NK-92 treated with Interleukin-12 subunit alpha and Interleukin-12 subunit beta, amount 100 ng/mL, for 24 hours (cell line): Measurements from ENCODE around the gene FAIM.
"Not testable (repeated sequence)": the region's sequence is repeated elsewhere in the genome, so short reads cannot be mapped to it uniquely, and the experiment has no call there.

Source experiments
- DNase-seq: peaks from one replicate; lab custom pipeline; 2025; lab: John Stamatoyannopoulos, UW

Gene FAIM

GRCh38 chr3:138601661-138602060 is 6.9 kb upstream of the FAIM start:
- DNase-seq: not testable (repeated sequence)

- not testable (repeated sequence) for DNase-seq
These were observed 4.4 kb upstream of the FAIM start for GRCh38 chr3:138604106-138604595.

GRCh38 chr3:138609898-138610266 is 1.3 kb downstream of the FAIM start:
- no peak for DNase-seq

- DNase-seq: no peak
These were observed 6.9 kb downstream of the FAIM start for GRCh38 chr3:138615462-138615861.

- no peak for DNase-seq
These were observed 11.9 kb downstream of the FAIM start for GRCh38 chr3:138620431-138620830.

GRCh38 chr3:138624518-138624917 is 15.9 kb downstream of the FAIM start:
- no peak for DNase-seq

GRCh38 chr3:138625707-138626365 is 17.3 kb downstream of the FAIM start:
- DNase-seq: no peak

GRCh38 chr3:138629526-138629925 is 21.0 kb downstream of the FAIM start:
- DNase-seq: no peak

- no peak for DNase-seq
These were observed 30.1 kb downstream of the FAIM start for GRCh38 chr3:138638641-138639040.

GRCh38 chr3:138640537-138640936 is 32.0 kb downstream of the FAIM start:
- DNase-seq: no peak

GRCh38 chr3:138642226-138642926 is 33.8 kb downstream of the FAIM start:
- no peak for DNase-seq

- DNase-seq: no peak
These were observed 34.3 kb downstream of the FAIM start for GRCh38 chr3:138642927-138643253.

GRCh38 chr3:138646008-138646407 is 37.4 kb downstream of the FAIM start:
- no peak for DNase-seq

GRCh38 chr3:138646513-138646912 is 37.9 kb downstream of the FAIM start:
- DNase-seq: no peak

- DNase-seq: no peak
These were observed 40.6 kb downstream of the FAIM start for GRCh38 chr3:138649134-138649533.

GRCh38 chr3:138653567-138653966 is 45.0 kb downstream of the FAIM start:
- no peak for DNase-seq

GRCh38 chr3:138657508-138657907 is 48.9 kb downstream of the FAIM start:
- no peak for DNase-seq

- DNase-seq: no peak
These were observed 59.5 kb downstream of the FAIM start for GRCh38 chr3:138668107-138668506.

GRCh38 chr3:138670407-138670806 is 61.8 kb downstream of the FAIM start:
- DNase-seq: no peak

GRCh38 chr3:138673641-138674530 is 65.3 kb downstream of the FAIM start:
- DNase-seq: no peak

- no peak for DNase-seq
These were observed 66.8 kb downstream of the FAIM start for GRCh38 chr3:138675393-138675792.

GRCh38 chr3:138678086-138678485 is 69.5 kb downstream of the FAIM start:
- DNase-seq: no peak

GRCh38 chr3:138678874-138679392 is 70.4 kb downstream of the FAIM start:
- DNase-seq: no peak
